ENCODE data around the gene PSG6.
"Not testable (repeated sequence)": the region's sequence is repeated elsewhere in the genome, so short reads cannot be mapped to it uniquely, and the experiment has no call there.

- not testable (repeated sequence) for TF ChIP-seq EZH2 (IDR thresholded peaks at IDR 0.05; ENCODE audit: low read length, missing control alignments); CTCF (conservative IDR thresholded peaks at IDR 0.05 in 1 of 2, IDR thresholded peaks at IDR 0.05 in 1 of 2; ENCODE audit: low read depth in 1 of 2, low read length in 2 of 2)
Measured at GRCh38 chr19:42900561-42900960, 17.1 kb downstream of the PSG6 start.
